Transverse colon (tissue), 4 donors: Measurements from ENCODE around the gene RTF2. TPM values are rescaled to one million over a fixed set of nuclear protein-coding genes. Genes with fewer than 3 reads are reported as not detected.

Experiments used
- DNase-seq: peaks from one replicate; pipeline ENCODE4 v3.0.0-alpha.2; 2019
- H3K27ac ChIP-seq, 4 donors: fragments of 200-600 bp; sonication (generic); 2 replicates each; pipeline ENCODE4 v1.5.1; 2016 to 2018; ENCODE audit warnings: inconsistent platforms in 4 of 4
- H3K27me3 ChIP-seq: fragments of 200-600 bp; sonication (generic); 2 replicates; pipeline ENCODE4 v1.5.1; 2017; ENCODE audit warnings: inconsistent platforms
- H3K36me3 ChIP-seq, 4 donors: fragments of 200-600 bp; sonication (generic); 2 replicates each; pipeline ENCODE4 v1.5.1; 2017 to 2019; ENCODE audit warnings: inconsistent platforms in 4 of 4
- H3K4me1 ChIP-seq, 4 donors: fragments of 200-600 bp; sonication (generic); 2 replicates each; pipeline ENCODE4 v1.5.1; 2017 to 2020; ENCODE audit warnings: inconsistent platforms in 4 of 4
- H3K4me3 ChIP-seq, 4 donors: fragments of 200-600 bp; sonication (generic); 1 replicate in 1 of 4; 2 replicates in 3 of 4; pipeline versions ENCODE4 v1.5.1 to v1.6.1; 2017 to 2019; ENCODE audit warnings: inconsistent platforms in 4 of 4
- H3K9me3 ChIP-seq, 2 donors: fragments of 200-600 bp; sonication (generic); 2 replicates each; pipeline ENCODE4 v1.5.1; 2017 to 2019; ENCODE audit warnings: inconsistent platforms in 2 of 2
- EP300 ChIP-seq: sonication (generic); formaldehyde crosslinking; IDR thresholded peaks from one replicate; pipeline ENCODE4 v1.6.1; 2017; ENCODE audit warnings: antibody characterized with exemption, low read depth
- POLR2A ChIP-seq: fragments of 450-650 bp; IDR thresholded peaks from one replicate; pipeline ENCODE4 v1.6.1; 2016; ENCODE audit warnings: antibody characterized with exemption, mild to moderate bottlenecking, moderate library complexity
- POLR2AphosphoS5 ChIP-seq, 3 donors: sonication (generic); formaldehyde crosslinking; IDR thresholded peaks; one replicate each; pipeline ENCODE4 v1.6.1; 2016; ENCODE audit warnings: antibody characterized with exemption in 3 of 3
- WGBS, 2 donors: methylation state at CpG; one replicate each; pipeline ENCODE4 v1.1.5; 2018; ENCODE audit warnings: low coverage in 1 of 2; 5-methylcytosine and 5-hydroxymethylcytosine counted together
- in situ Hi-C, 4 donors: fragments of 200-750 bp; cut with MboI; loops; one replicate each; pipeline versions ENCODE4 v1.15.0 to v1.15.1; 2017; ENCODE audit warnings: low sequenced_read_pairs in 3 of 4, low pct_ligation_motif_present in 1 of 4, low pct_unique_long_range_greater_than_20kb in 1 of 4
- intact Hi-C: fragments of 100-400 bp; cut with DNase I; formaldehyde crosslinking; loops from one replicate; pipeline ENCODE4 v1.15.1; 2023; ENCODE audit warnings: low total_unique reads
- total RNA-seq, 4 donors: library from RNA; depleted of rRNA; stranded (reverse); fragments of >200 nt; gene quantifications; one replicate each; pipeline ENCODE4 v1.1.0, GENCODE V29; 2016
- TF ChIP-seq, protein P1 (sequence below), 5 experiments: fragments of 200-600 bp in 3 of 5; fragments of 450-650 bp in 2 of 5; sonication (generic) in 3 of 5; IDR thresholded peaks; 1 replicate in 2 of 5; 2 replicates in 3 of 5; pipeline ENCODE4 v1.5.1; 2016 to 2017; ENCODE audit warnings: antibody characterized with exemption in 5 of 5, inconsistent platforms in 3 of 5, mild to moderate bottlenecking in 2 of 5, moderate library complexity in 1 of 5

Gene RTF2
- total RNA-seq, 4 donors from 2014 or later: 49.5 to 130 (median 50.5) TPM

DNA sequence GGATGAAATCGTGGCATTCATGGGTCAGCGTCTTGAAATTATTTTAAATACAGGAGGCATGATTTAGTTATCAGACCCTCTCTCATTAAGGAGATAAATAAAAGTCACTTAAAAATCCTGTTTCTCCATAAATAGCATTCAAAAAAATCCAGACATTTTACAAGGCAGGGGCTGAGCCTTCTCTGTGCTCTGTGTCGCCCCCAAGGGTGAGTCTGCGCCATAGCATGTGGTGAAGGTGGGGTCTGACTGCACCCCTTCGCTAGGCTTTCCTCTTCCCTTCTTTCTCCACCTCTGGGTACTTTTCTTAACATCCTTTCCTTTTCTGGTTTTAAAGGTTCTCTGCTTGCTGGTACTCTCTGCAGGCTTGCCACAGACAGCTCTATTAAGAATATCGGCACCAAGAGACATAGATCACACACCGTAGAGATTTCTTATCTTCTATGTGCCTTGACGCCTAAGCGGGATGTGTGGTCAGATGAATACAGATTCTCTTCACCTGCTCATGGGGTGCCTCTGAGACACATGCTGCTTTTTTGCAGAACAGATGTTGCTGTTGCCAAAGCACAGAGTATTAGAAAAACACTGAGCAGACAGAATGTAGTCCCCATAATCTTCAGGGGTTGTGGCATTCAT lies 36.1 kb downstream of the RTF2 start:
- no peak overlapping the region for H3K4me3 ChIP-seq

DNA sequence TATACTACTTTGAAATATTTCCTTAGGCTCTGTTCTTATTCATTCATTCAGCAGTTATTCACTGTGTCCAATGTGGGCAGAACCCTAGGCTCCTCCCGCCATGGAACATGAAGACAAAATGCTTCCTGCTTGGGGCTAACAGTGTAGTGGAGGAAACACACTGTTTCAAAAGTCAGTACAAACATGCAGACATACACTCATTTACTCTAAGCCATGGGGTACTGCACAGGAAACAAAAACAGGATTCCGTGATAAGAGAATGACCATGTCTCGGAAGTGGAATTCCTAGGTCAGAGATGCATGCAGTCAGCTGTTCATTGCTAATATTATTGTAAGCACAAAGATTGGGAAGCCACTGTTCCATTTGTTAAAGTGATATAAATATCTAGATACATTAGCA lies 37.7 kb downstream of the RTF2 start:
- Histone ChIP-seq H3K9me3 (no peaks in the 10 kb centered on the region), H3K36me3 (no peaks in the 10 kb centered on the region), H3K4me1 (no peaks in the 10 kb centered on the region), H3K4me3 (no peak overlapping the region), H3K27me3 (no peaks in the 10 kb centered on the region), H3K27ac (no peak overlapping the region)
- no peak for DNase-seq
- TF ChIP-seq POLR2A (no peak), EP300 (no peak), POLR2AphosphoS5 (IDR thresholded peaks at IDR 0.05) (no peak)
- TF ChIP-seq, protein P1, sequence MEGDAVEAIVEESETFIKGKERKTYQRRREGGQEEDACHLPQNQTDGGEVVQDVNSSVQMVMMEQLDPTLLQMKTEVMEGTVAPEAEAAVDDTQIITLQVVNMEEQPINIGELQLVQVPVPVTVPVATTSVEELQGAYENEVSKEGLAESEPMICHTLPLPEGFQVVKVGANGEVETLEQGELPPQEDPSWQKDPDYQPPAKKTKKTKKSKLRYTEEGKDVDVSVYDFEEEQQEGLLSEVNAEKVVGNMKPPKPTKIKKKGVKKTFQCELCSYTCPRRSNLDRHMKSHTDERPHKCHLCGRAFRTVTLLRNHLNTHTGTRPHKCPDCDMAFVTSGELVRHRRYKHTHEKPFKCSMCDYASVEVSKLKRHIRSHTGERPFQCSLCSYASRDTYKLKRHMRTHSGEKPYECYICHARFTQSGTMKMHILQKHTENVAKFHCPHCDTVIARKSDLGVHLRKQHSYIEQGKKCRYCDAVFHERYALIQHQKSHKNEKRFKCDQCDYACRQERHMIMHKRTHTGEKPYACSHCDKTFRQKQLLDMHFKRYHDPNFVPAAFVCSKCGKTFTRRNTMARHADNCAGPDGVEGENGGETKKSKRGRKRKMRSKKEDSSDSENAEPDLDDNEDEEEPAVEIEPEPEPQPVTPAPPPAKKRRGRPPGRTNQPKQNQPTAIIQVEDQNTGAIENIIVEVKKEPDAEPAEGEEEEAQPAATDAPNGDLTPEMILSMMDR (IDR thresholded peaks at IDR 0.05): no peak
- in situ Hi-C loops: no loop called here
- WGBS, 2 donors: 59 to 89% methylated on average over 2 to 3 of the region's 3 CpGs
- intact Hi-C loops: no loop called here

More for the DNA sequence above, 36.1 kb downstream of the RTF2 start:
- no peak for TF ChIP-seq POLR2AphosphoS5 (IDR thresholded peaks at IDR 0.05)
- TF ChIP-seq EP300: no peak
- TF ChIP-seq POLR2A: no peak
- TF ChIP-seq, protein P1 (IDR thresholded peaks at IDR 0.05): peak in 2 of 5 experiments; percentile 14 to 21
- Histone ChIP-seq H3K4me1 (no peaks in the 10 kb centered on the region), H3K27ac (no peak overlapping the region), H3K27me3 (no peaks in the 10 kb centered on the region), H3K36me3 (no peaks in the 10 kb centered on the region), H3K9me3 (no peaks in the 10 kb centered on the region)
- DNase-seq: no peak
- in situ Hi-C loops (no loop called here), intact Hi-C loops (no loop called here)
- WGBS, 2 donors: 92 to 96% methylated on average over 8 to 9 of the region's 9 CpGs

DNA sequence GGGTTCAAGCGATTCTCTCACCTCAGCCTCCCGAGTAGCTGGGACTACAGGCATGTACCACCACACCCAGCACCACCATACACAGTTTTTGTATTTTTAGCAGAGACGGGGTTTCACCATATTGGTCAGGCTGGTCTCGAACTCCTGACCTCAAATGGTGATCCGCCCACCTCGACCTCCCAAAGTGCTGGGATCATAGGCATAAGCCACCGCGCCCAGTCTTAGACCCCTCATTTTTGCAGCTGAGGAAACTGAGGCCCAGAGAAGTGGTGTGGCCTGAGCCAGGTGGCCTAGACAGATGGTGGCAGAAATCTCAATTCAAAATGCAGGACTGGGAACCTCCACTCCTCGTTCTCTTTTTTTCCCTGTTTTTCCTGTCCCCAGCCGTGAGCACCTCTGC lies 43.5 kb downstream of the RTF2 start:
- in situ Hi-C loops (no loop called here), intact Hi-C loops (no loop called here)

More for the DNA sequence above, 43.5 kb downstream of the RTF2 start:
- H3K36me3 ChIP-seq: peaks cover 0 to 22% (median under 1%) of the 10 kb centered on the region in 4 donors
- H3K4me1 ChIP-seq: peaks cover 0 to 10% (median 0%) of the 10 kb centered on the region in 4 donors
- no peak overlapping the region for H3K4me3 ChIP-seq
- no peak overlapping the region for H3K27ac ChIP-seq
- TF ChIP-seq POLR2AphosphoS5 (IDR thresholded peaks at IDR 0.05) (no peak), EP300 (no peak), POLR2A (no peak)
- TF ChIP-seq, protein P1 (IDR thresholded peaks at IDR 0.05): no peak
- H3K27me3 ChIP-seq: no peaks in the 10 kb centered on the region
- 95% methylated on average over 10 of the region's 10 CpGs; no CpG with 5 or more reads in 1 of the 2 donors for WGBS, 2 donors
- no peak for DNase-seq
- H3K9me3 ChIP-seq: no peaks in the 10 kb centered on the region
